ENCODE data around the gene INPP5F.

GRCh38 chr10:119817991-119818888, 92.4 kb downstream of the INPP5F start:
- TF ChIP-seq CTCF (IDR thresholded peaks at IDR 0.05) (no peak), ZFX (IDR thresholded peaks at IDR 0.05; ENCODE audit: borderline replicate concordance) (no peak)
